CD4-positive, alpha-beta T cell treated with Interleukin-6 at 100 ng/mL for 8 hours (primary cell): ENCODE data around the gene TMPRSS3.
"Not testable (repeated sequence)": the region's sequence is repeated elsewhere in the genome, so short reads cannot be mapped to it uniquely, and the experiment has no call there.

Source experiments
- DNase-seq: peaks from one replicate; pipeline ENCODE4 v3.0.0-alpha.2; 2020; ENCODE audit warnings: mixed read lengths, low spot score

TMPRSS3 gene

DNA sequence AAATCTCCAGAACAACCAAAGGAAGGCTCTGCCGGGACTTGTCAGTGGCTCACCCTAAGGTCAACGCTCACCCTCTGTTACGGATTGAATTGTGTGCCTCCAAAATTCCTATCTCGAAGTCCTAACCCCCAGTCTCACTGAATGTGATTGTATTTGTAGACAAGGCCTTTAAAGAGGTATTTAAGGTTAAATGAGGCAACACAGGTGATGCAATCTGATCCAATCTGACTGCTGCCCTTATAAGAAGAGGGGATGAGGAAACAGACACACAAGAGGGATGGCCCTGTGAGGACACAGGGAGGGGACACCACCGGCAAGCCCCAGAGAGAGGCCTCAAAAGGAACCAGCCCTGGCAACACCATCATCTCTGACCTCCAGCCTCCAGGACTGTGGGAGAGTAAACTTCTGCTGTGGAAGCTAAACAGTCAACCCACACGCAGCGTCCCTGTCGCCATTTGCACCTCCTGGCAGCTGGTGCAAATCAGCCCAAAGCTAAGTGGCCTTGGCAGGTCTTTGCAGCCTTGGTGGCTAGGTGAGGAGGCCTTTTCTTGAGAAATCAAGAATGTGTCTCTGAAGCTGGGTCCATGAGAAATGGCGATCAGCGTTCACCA, 32.1 kb upstream of the TMPRSS3 start:
- DNase-seq, result no peak

DNA sequence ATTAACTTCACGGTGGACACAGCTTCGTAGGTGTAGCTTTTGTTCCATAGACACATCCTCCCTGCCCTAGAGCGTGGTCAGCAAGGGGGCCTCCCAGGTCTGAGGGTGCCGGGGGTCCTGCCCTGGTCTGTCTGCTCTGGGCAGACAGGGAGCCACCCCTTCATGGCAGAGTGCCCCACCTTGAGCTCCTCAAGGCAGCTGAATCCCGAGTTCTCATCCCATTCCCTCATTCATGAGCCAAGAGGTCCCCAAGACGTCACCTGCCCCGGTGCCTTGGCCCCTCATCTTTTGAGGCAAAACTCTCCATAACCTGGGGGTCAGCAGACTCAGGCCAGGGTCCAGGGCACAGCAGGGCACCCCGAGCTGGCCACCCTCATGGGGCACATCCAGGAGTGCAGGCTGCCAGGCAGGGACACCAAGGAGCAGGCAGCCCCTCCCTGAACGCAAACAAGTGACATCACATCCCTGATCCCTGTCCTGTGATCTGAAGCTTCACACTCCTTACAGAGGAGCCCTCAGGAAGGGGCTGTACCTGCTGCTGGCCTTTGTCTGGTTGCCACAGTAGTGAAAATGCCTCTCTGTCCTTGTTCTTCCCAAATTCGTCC, 31.1 kb upstream of the TMPRSS3 start:
- no peak for DNase-seq

GRCh38 chr21:42426424-42426823, 30.6 kb upstream of the TMPRSS3 start:
- DNase-seq, result no peak

DNA sequence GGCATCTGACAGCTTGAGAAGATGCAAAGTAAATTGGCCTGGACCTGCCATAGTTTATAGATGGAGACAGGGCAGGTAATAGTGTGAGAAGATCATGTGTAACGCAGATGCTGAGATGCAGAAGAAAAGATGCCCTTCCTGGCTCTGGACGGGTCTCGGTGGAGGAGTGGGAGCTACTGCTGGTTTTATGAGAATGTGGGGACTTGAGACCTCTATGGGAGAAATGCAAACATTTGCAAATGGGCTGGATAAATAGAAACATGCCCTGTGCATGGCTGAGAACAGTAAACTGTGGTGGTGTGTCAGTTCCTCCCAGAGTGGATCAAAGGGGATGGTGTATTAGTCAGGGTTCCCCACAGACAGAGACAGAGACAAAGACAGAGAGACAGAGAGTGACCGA, 29.7 kb upstream of the TMPRSS3 start:
- DNase-seq, result no peak

DNA sequence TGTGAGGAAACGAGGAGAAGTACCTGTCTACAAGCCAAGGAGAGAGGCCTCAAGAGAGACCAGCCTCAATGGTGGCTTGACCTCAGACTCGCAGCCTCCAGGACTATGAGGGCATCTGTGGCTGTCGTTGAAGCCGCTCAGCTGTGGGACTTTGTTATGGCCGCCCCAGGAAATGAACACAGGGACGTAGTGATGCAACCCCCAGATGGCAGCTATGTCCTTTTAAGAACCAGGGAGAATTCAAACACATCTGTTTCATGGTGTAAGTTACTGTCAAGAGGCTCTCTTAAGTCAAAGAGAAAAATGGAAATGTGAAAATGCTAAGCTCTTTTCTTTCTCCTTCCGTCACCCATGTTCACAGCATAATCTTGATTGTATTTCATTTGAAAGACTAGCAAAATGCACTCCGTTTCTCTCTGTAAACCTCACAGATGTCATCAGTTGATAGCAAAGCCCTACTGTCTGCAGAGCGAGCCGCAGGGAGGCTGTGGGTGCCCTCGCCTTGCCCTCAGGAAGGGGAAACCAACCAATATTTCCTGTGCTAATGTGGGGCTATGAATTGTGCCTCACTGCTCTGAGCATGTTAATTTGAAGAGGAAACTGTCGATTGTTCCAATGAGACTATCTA, 29.2 kb upstream of the TMPRSS3 start:
- DNase-seq, result peak; percentile 85

- DNase-seq, result no peak
These were observed 27.8 kb upstream of the TMPRSS3 start for GRCh38 chr21:42423685-42424084.

DNA sequence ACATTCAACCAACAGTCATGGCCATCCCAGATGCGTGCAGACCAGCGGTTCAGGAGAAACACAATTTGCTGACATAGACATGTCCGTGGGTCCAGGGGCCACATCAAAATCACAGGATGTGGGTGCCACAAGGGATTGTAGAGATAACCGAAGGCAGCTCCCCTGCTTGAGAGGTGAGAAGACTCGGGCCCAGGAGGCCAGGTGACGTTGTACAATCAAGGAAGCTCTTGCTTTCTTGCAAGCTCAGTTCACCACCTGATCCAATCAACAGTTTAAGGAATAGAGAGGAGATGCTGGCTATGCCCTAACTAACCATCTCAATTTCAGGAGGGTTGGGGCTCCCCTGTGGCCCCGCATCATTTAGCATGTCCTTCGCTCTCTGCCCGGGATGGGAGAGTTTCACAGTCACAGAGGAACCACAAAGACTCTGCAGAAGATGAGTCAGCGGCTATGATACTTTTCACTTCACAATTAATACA, 27.4 kb upstream of the TMPRSS3 start:
- peak; percentile 43 for DNase-seq

GRCh38 chr21:42421018-42421793, 25.4 kb upstream of the TMPRSS3 start:
- DNase-seq, result no peak

GRCh38 chr21:42419845-42420244, 24.0 kb upstream of the TMPRSS3 start:
- no peak for DNase-seq

DNA sequence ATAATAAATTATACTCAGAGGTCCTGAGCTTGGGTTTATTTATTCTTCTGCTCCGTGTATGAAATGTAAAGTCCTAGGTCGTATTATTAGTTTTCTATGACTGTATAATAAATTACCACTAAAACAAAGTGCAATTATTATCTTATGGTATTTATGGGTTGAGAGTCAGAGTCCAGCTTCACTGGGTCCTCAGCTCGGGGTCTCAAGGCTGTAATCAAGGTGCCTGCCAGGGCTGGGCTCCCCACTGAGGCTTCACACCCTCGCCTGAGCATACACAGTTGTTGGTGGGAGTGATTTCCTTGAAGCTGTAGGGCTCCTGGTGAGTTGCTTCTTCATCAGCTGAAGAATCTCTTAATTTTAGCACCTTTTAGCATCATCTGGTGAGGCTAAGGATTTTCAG, 23.0 kb upstream of the TMPRSS3 start:
- no peak for DNase-seq

GRCh38 chr21:42417533-42417932, 21.7 kb upstream of the TMPRSS3 start:
- DNase-seq, result peak; percentile 43

DNA sequence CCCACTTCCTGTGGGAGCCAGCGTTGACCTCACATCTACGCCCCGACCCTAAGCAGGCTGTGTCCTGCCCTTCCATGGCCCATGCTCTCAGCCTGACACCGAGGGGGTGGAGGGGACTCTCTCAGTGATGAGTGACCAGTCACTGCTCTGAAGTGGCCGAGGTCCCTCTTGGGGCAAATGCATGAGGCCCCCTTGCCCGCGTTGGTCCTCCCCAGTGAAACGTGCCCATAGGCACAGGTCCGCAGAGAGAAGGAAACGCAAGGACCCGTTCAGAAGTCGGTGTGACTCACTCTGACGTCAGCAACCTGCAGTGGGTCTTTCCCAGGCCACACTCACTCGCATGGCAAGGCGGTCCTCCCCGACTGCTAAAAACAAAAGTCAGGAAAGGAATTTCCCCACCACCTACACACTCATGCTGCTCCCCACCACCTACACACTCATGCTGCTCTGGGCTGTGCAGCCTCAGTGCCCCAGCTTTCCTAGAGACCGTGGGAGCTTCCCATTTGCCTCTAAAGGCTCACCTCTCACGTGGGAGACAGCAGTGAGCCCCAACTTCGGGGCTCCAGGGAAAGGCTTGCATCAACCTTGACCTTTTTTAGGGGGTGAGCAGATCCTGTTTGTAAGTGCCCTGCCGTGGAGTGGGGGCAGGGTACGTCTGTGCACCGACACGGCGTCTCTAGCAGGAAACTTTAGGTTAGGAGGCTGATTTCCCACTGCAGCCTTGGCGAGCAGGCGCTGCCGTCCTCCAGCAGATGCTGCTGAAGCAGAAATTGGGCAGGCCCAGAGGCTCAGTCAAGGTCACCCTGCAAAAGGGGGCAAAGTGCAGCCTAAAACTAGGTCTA, 19.3 kb upstream of the TMPRSS3 start:
- DNase-seq, result peak; percentile 87

GRCh38 chr21:42414553-42414927, 18.7 kb upstream of the TMPRSS3 start:
- DNase-seq, result no peak

GRCh38 chr21:42414066-42414465, 18.2 kb upstream of the TMPRSS3 start:
- DNase-seq, result no peak

- DNase-seq, result no peak
These were observed 17.6 kb upstream of the TMPRSS3 start for GRCh38 chr21:42413500-42413899.

DNA sequence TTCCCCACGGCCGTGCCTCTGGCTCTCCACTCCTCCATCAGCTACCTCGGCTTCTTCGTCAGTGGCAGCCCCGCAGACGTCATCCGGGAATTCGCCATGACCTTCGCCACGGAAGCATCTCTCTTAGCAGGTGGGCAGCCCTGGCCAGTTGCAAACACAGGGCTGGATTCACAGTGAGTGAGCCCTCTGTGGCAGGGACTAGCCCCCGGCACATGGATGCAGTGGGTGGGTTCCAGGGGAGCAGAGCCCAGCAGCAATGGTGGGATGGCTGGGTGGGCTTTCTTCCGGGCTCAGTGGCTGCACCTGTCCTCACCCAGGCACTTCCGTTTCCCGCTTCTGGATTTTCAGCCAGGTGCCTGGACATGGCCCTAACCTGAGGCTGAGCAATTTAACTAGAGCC, 17.2 kb upstream of the TMPRSS3 start:
- DNase-seq, result no peak

- no peak for DNase-seq
These were observed 16.7 kb upstream of the TMPRSS3 start for GRCh38 chr21:42412636-42412933.

DNA sequence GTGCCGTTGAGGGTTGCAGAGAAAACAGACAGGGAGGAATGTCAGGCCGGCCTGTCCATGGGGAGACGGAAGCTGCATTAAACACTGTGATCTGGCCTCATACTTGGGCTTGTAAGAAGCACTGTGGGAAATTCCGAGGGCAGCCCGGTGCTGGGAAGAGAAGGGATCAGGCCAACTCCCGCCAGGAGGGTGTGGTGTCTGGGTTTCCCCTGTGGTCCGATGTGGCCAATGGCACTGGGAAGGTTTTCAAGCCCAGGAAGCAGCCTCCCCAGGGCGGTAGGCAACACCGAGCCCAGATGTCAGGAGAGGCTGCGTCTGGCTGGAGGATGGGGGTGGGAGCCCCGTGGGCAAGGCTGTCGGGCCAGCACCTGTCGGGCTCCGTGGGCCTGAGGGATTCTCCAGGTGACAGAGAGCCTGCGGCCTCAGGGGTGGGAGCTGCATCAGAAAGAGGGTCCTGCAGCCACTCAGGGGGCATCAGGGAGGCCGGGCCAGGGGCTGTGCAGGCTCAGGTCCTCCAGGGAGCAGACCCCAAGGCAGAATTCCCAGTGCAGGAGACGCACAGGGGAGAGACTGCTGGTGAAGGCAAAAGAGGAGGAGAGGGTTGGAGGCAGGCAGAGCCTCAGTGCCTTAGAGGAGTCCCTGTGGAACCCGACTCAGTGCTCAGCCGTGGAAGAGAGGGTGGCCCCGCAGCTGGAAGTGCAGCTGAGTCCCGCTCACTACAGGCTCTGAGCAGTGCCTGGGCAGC, 16.2 kb upstream of the TMPRSS3 start:
- DNase-seq, result no peak

GRCh38 chr21:42411197-42411869, 15.5 kb upstream of the TMPRSS3 start:
- DNase-seq, result no peak

GRCh38 chr21:42409366-42409765, 13.5 kb upstream of the TMPRSS3 start:
- no peak for DNase-seq

DNA sequence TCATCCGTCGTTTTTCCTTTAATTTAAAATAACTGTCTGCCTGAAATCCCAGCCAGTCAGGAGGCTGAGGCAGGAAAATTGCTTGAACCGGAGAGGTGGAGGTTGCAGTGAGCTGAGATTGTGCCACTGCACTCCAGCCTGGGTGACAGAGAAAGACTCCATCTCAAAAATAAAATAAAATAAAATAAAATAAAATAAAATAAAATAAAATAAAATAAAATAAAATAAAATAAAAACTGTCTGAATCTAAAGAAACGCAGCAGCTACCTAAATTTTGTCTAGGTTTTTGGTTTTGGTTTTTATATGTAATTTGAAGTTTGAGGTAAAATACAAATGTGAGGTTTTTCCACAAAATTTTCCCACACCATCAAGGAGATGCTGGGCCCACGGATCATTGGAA, 12.9 kb upstream of the TMPRSS3 start:
- not testable (repeated sequence) for DNase-seq
